HL-60 (cell line): Measurements from ENCODE around the gene CABLES2.

Experiments
- DNase-seq, 2 experiments: peaks; one replicate each; pipeline ENCODE4 v3.0.0-alpha.2; 2010 to 2020; ENCODE audit warnings: low read depth in 1 of 2, low spot score in 1 of 2
- H3K27ac ChIP-seq: fragments of 250-450 bp; sonication (Bioruptor Pico); replicated peaks from 2 replicates; pipeline ENCODE4 v1.5.1; 2020; ENCODE audit warnings: mild to moderate bottlenecking, moderate library complexity
- H3K27me3 ChIP-seq: fragments of 250-450 bp; sonication (Bioruptor Pico); 2 replicates; pipeline ENCODE4 v1.5.1; 2021; ENCODE audit warnings: mild to moderate bottlenecking, moderate library complexity; ENCODE audit not compliant: insufficient read depth, poor library complexity, severe bottlenecking
- H3K4me3 ChIP-seq: replicated peaks from 2 replicates; pipeline ENCODE4 v1.5.1; 2011; ENCODE audit warnings: mild to moderate bottlenecking, control low read depth, low read length; ENCODE audit not compliant: insufficient read depth
- GABPA ChIP-seq: IDR thresholded peaks from 2 replicates; pipeline ENCODE4 v1.6.1; 2012; ENCODE audit warnings: low read depth
- POLR2AphosphoS5 ChIP-seq: IDR thresholded peaks from 2 replicates; pipeline ENCODE4 v1.6.1; 2012; ENCODE audit warnings: low read depth
- SPI1 ChIP-seq: IDR thresholded peaks from 2 replicates; pipeline ENCODE4 v1.6.1; 2012; ENCODE audit warnings: low read depth, mild to moderate bottlenecking, borderline replicate concordance
- TF ChIP-seq, protein P1 (sequence below): IDR thresholded peaks from one replicate; pipeline ENCODE4 v1.5.1; 2011; ENCODE audit warnings: low read length, control low read depth, inconsistent platforms; ENCODE audit not compliant: insufficient read depth
- TF ChIP-seq, protein P2 (sequence below): IDR thresholded peaks from 2 replicates; pipeline ENCODE4 v1.6.1; 2012; ENCODE audit warnings: low read depth; ENCODE audit not compliant: insufficient replicate concordance

Gene CABLES2

DNA sequence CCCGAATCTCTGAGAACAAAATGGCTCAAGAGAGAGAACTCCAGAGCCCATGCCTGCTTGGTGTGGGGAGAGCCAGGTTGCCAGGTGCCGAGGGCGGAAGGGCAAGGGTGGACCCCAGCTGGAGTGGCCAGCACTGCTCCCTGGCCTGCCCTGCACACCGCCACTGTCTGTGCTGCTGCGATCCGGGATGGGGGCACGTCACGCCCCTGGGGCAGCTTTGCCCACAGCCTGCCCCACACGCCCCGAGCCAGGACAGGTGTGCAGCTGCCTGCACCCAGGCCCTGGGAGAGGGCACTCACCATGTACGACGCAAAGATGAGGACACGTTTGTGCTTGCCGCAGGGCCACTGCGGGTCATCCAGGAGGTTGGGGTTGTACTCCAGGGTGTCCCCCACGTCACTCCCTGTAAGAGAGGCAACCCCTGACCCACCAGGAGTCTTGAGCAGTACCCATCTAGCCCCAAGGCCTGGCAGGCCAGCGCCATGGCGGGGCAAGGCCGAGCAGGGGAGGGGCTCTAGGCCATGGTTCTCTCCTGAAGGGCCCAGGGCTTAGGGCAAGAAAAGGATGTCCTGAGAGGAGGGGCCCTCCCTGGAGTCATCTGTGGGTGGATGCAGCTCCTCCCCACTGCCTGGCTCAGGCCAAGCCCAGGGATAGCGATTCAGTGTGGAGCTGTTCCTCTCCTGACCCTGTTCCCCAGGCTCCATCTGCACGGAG, 14.3 kb downstream of the CABLES2 start:
- no peaks in the 10 kb centered on the region for H3K27me3 ChIP-seq
- no peak for TF ChIP-seq GABPA
- TF ChIP-seq, protein P1, sequence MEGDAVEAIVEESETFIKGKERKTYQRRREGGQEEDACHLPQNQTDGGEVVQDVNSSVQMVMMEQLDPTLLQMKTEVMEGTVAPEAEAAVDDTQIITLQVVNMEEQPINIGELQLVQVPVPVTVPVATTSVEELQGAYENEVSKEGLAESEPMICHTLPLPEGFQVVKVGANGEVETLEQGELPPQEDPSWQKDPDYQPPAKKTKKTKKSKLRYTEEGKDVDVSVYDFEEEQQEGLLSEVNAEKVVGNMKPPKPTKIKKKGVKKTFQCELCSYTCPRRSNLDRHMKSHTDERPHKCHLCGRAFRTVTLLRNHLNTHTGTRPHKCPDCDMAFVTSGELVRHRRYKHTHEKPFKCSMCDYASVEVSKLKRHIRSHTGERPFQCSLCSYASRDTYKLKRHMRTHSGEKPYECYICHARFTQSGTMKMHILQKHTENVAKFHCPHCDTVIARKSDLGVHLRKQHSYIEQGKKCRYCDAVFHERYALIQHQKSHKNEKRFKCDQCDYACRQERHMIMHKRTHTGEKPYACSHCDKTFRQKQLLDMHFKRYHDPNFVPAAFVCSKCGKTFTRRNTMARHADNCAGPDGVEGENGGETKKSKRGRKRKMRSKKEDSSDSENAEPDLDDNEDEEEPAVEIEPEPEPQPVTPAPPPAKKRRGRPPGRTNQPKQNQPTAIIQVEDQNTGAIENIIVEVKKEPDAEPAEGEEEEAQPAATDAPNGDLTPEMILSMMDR: no peak
- TF ChIP-seq, protein P2, sequence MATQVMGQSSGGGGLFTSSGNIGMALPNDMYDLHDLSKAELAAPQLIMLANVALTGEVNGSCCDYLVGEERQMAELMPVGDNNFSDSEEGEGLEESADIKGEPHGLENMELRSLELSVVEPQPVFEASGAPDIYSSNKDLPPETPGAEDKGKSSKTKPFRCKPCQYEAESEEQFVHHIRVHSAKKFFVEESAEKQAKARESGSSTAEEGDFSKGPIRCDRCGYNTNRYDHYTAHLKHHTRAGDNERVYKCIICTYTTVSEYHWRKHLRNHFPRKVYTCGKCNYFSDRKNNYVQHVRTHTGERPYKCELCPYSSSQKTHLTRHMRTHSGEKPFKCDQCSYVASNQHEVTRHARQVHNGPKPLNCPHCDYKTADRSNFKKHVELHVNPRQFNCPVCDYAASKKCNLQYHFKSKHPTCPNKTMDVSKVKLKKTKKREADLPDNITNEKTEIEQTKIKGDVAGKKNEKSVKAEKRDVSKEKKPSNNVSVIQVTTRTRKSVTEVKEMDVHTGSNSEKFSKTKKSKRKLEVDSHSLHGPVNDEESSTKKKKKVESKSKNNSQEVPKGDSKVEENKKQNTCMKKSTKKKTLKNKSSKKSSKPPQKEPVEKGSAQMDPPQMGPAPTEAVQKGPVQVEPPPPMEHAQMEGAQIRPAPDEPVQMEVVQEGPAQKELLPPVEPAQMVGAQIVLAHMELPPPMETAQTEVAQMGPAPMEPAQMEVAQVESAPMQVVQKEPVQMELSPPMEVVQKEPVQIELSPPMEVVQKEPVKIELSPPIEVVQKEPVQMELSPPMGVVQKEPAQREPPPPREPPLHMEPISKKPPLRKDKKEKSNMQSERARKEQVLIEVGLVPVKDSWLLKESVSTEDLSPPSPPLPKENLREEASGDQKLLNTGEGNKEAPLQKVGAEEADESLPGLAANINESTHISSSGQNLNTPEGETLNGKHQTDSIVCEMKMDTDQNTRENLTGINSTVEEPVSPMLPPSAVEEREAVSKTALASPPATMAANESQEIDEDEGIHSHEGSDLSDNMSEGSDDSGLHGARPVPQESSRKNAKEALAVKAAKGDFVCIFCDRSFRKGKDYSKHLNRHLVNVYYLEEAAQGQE: no peak
- TF ChIP-seq POLR2AphosphoS5: no peak
- no peak for TF ChIP-seq SPI1
- no peak overlapping the region for H3K27ac ChIP-seq
- H3K4me3 ChIP-seq: no peak overlapping the region
- DNase-seq: no peak

DNA sequence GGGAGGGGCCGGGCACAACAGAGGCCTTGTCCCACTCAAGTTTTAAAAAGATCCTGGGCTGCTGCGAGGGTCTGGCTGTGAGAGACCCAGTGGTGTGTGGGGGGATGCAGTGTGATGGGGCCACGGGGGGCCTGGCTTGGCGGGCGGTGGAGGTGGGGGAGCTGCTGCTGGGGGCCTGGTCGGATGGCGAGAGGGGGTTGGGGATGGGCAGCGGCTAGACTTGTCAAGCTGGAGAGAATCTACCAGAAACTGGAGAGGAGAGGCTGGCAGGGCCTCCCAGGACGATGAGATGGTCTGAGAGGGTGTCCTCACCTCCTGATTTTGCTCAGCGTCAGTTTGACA, 15.0 kb downstream of the CABLES2 start:
- no peak for TF ChIP-seq GABPA
- TF ChIP-seq, protein P2: no peak
- H3K27me3 ChIP-seq: no peaks in the 10 kb centered on the region
- H3K4me3 ChIP-seq: no peak overlapping the region
- DNase-seq: no peak
- H3K27ac ChIP-seq: no peak overlapping the region

DNA sequence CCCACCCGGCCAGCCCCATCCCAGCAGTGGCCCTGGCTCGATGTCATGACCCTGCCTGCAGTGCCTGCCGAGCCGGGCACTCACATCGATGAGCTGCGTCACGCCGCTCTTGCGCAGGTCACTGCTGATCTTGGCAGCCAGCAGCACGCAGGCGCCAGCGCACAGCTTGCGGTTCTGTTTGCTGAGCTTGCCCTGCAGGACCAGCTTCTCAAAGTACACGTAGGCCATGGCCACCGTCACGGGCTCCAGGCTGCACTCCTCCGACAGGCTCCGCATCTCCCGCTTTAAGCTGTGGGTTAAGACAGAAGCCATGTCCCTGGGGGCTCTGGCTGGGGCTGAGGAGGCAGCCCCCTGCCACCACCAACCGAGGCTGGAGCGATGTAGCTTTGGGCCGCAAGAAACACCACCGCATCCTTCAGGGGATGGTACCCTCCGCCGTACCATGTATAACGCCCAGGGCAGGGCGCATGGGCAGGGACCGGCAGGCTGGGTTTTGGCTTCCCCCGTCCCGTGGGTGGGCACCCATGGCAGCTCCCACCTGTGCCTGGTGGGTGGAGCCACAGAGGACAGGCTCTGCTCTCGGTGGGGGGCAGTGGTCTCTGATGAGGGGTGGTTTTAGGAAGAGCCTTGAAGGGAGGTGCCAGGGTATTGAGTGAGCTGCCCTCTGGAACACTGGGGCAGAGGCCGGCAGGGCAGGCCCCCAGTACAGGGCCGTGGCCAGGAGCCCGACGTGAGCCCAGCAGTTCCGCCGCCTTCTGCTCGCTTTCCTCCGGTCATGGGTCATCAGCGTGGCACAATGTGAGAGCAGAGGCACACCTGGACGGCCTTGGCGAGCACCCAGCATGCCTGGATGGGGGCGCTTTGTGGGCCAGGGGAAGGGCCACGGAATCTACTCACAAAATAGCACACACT, 15.7 kb downstream of the CABLES2 start:
- 0 out of 2 replicates have a peak, but pooled peaks have one; percentile 5 for TF ChIP-seq POLR2AphosphoS5
- TF ChIP-seq, protein P1: no peak
- TF ChIP-seq SPI1: no peak
- TF ChIP-seq, protein P2: no peak
- no peak for TF ChIP-seq GABPA
- Histone ChIP-seq H3K4me3 (no peak overlapping the region), H3K27ac (no peak overlapping the region), H3K27me3 (no peaks in the 10 kb centered on the region)
- DNase-seq: no peak
